Bone marrow (tissue), 2 donors: ENCODE results near the gene ADI1.
A peak's percentile ranks its signal among the peaks of the same experiment; 100 is the strongest.

ENCODE experiments used
- DNase-seq, 2 donors: peaks; one replicate each; lab custom pipeline; 2025; lab: John Stamatoyannopoulos, UW

ADI1 gene, protein sequence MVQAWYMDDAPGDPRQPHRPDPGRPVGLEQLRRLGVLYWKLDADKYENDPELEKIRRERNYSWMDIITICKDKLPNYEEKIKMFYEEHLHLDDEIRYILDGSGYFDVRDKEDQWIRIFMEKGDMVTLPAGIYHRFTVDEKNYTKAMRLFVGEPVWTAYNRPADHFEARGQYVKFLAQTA

DNA sequence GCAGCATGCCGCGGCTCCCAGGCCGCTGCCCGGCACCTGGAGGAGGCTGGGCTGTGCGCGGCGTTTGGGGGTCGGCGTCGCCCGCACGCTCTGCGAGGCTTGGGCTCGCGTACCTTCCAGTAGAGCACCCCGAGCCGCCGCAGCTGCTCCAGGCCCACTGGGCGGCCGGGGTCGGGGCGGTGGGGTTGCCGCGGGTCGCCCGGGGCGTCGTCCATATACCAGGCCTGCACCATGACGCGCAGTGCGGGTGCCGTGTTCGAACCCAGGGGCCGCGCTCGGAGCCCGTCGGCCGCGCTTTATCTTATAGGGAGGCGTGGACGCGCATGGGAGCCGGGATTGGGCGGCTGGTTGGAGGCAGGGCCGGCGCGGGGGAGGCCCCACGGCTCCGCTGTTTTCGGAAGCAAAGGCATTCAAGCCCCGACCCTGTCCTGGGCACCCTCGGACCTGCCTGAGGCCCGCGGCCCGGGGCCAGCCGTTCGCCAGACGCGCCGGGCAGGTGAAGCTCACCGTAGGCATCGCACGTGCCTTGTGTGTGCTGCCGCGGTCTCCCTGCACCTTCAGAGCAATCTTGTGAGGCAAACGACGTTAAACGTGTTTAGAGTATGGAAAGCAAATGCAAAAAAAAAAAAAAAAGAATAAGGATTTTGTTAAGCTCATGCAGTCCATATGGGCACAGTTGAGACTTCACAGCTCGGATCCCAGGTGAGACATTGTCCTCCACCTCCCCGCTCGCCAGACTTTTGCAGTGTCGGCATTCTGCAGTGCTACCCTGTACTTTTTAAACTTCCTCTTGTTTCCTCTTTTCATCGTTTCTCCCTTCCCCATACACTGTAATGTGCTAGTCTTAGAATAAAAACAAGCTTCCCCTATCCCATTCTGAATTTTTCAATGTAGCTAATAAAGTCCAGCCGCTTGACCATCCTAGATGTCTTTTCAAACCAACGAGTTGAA is at the start of gene ADI1:
Gene ADI1 (minus strand): TSS at position 277 of the 951 bp plus-strand sequence. CDS start 44 bp downstream, at position 233.
- peak; percentile 13 to 68 for DNase-seq

DNA sequence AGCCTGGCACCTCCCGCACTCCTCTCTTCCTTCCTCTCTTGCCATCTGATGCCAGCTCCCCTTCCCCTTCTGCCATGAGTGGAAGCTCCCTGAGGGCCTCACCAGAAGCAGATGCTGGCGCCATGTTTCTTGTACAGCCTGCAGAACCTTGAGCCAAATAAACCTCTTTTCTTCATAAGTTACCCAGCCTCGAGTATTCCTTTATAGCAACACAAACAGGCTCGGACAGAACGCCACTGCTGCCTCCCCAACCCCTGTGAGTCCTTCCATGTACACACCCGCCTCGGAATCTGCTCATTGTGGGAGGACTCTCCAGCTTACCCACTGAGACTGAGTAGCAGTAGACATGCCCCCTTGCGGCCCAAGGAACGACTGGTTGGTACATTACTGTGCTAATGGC is 47.5 kb upstream of the ADI1 start:
- no peak for DNase-seq

DNA sequence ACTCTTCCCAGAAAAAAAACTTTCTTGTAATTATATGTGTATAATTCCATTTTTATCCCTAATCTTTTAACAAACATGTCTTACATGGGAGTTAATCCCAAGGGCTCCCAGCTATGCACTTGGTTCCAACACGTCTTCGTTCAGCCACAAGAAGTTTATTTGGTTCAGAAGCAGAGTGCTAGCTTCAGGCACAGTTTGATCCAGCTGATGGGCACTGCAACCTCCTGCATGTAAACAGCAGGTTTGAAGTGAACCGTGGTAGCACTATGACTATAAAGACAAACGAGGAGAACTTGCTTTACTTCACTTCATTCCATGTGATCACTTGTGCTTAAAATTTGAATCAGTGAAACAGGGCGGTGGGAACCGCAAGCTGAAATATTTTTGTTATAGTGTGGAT is 45.8 kb upstream of the ADI1 start:
- no peak for DNase-seq

DNA sequence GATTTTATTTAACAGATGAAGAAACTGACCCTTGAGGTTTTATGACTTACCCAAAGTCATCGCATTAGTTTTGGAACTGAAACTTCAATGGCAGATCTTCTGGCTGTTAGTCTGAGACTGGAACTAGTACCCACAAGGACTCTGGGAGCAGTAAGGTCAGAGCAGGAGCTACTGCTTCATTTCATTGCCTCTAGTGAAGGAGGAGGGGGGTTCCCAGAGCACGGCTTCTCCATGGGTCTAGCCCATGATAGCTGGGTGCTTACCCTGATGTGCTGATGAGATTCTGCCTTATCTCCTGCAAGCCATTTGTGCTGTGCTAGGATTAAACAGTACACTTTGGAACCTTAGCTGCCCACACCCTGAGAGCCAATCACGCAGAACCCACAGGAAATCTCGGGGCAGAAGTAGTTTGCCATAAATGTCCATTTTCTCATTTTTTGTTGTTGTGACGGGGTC is 44.2 kb upstream of the ADI1 start:
- no peak for DNase-seq

DNA sequence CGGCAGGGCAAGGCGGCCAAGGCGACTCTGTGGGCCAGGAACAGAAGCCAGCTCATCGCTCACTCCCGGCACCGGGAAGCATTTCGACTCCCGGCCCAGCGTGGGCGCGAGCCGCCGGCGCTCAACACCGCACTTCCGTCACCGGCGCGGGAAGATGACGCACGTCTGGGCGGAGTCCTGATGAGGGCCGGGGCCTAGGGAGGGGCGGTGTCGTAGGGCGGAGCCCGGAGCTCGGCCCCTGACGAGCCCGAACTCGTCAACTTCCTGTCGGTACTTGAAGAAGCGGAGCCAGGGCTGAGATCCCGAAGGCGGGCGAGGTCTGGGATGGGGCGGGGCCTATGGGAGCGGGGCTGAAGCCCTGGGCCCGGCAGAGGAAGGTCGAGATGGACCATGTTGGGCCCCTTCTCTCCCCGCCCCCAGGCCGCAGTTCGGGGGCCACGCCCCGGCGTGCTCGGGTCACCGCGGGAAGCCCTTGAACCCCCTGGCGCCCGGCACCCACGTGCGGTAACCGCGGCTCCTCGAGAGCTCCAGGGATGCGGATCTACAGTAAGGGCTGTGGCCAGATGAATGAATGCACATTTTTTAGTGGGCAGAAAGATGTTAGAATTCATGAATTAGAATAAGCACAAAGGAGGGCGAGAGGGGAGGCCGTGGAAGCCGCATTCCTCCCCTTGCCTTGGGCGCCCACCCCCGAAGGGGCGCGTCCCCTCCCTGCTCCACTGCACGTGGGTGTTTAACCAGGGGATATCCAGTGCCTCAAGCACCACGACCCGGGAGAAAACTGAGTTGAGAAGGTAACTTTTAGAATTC is 39.1 kb upstream of the ADI1 start, which contains the start of gene RNASEH1:
Gene RNASEH1 (minus strand): TSS at position 129 of the 810 bp plus-strand sequence. CDS start 73 bp downstream, at position 56.
- peak; percentile 89 to 93 for DNase-seq

DNA sequence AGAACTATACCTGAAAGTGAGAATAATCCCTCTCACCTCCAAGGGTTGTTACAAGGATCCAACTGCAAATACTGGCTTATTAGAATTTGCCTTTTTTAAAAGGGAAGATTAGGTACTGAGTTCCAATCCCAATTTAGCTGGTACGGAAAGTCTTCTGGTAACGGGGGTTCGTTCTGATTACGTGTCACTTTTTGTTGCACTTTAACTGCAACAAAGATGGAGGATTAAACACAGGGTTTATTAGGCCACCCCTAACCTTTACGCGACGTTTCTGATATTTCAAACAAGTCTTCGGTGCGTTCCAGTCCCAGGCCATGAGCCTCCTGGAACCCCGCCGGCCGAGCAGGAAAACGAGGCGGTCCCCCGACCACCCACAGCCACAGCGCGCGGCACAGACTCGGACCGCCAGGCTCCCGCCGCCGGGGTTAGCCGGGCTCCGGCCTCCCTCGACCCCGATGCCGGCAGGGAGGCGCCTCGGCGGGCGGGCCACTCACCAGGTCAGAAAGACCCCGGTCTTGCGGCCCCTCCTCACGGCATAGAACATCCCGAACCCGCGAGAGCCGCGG is 38.4 kb upstream of the ADI1 start:
- DNase-seq = no peak

DNA sequence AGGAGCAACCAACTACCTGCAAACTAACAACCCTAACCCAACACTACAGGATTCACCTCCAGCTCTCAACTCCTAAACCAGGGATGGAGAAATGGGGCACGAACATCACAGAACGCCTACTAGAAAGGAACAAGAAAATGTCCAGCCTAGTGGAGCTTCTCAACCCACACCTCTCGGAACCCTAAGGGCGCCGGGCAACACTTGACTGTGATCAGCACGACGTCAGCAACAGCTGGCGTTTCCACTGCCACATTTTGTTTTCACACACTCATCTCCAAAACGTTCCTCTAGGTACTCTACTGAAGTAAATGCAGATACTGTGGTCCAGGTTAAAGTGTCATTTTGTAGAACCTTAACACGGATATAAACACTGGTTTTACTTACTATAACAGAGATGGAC is 34.6 kb upstream of the ADI1 start:
- no peak for DNase-seq

DNA sequence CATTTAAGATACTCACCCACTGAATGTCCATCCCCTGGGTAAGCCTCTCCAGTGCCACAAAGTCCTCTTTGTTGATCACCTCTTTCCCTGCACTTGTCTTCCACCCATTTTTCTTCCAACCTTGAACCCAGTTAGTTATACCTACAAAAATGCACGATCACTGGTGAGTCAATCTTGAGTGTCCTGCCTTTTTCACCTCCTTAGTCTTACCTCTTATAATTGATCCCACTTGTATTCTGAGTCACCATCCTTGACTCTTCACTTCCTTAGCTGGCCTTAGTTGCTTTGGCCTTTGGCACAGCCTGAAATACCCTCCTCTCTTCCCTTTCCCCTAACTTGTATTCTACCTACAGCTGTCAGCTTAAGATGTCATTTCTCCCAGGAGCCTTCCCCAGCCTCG is 28.6 kb upstream of the ADI1 start:
- no peak for DNase-seq

DNA sequence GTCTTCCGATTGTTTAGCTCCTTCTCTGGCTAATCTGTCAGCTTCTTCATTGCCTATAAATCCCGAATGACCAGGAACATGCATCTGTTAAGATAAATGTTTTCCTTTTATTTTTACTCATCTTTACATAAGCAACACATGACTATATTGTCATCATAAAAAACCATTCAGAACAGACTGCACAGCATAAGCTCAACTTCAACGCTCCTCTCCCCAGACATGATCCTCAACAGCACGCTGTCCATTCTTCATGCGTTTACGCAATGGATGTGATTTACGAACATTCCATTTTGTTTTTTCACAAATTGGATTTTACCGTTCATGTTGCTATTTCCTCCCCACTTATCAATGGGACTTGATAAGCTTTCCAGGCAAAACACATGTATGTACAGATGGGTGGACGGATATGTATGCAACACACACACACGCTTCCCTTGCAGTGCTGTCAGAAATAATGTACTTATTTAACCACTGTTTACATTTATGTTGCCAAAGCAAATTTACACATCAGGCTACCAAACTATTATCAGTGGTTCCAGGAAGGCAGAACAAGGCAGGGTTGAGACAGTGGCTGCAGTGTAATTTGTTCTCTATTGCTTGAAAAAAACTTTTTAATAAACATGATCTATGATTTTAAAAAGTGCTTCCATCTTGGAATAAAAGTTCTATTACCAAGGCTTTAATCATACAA is 26.6 kb upstream of the ADI1 start:
- no peak for DNase-seq

DNA sequence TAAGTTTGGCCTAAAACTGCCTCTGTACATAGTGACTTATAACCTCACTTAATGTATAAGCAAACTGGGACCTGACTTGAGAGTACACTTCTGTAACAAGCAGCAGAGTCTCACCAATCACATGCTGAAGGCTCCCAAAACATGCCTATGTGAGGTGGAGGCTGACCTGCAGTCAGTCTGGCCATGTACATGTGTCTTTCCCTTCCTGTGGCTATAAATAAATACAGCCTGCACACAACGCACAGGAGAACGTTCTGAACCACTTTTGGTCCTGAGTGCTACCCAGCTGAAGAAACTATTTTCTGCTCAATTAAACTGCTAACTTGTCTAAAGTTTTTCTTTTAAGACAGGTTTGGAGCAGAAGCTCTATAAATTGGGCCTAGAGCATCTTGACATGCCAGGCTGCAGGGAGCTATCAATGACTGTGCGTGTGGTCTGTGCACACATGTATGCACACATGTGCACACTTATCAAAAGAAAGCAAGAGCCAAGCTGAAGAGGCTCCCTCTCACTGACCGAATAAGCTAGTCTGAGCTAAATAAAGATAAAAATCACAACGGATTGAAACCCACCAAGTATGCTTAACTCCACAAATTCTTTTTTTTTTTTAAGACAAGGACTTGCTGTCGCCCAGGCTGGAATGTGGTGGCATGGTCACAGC is 23.8 kb upstream of the ADI1 start:
- DNase-seq = no peak

DNA sequence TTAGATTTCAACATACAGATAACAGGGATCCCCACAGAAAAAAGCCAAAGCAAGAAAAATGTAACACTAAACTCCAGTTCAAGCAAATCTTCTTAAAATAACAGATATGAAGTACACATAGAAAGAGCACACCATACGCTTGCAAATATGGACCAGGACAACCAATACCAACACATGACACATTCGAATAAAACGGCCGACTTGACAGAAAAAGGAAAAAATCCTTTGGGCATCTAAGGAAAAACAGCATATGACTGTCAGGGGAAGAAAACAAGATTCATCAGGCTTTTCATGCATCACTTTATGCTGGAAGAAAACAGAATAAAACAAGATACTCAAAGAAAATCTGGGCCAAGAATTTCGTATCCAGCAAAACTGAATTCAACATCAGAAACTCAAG is 22.8 kb upstream of the ADI1 start:
- DNase-seq = no peak

DNA sequence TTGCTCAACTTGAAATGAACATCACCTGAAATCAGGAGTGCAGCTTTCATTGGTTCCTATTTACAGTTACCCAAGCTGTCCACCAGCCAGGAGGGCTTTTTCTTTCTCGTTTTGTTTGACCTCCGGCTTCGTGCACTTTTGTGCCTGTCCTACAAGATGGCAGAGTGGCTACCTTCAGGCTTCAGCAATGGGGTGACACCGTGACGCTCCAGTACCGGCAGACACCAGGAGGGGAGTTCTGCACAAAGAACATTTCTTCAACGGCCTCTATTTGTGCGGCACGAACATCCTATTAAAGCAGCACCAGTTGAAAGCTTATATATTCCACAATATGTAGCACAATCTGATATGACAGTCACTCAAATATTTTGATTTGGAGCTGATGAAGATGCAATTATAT is 20.5 kb upstream of the ADI1 start:
- no peak for DNase-seq

DNA sequence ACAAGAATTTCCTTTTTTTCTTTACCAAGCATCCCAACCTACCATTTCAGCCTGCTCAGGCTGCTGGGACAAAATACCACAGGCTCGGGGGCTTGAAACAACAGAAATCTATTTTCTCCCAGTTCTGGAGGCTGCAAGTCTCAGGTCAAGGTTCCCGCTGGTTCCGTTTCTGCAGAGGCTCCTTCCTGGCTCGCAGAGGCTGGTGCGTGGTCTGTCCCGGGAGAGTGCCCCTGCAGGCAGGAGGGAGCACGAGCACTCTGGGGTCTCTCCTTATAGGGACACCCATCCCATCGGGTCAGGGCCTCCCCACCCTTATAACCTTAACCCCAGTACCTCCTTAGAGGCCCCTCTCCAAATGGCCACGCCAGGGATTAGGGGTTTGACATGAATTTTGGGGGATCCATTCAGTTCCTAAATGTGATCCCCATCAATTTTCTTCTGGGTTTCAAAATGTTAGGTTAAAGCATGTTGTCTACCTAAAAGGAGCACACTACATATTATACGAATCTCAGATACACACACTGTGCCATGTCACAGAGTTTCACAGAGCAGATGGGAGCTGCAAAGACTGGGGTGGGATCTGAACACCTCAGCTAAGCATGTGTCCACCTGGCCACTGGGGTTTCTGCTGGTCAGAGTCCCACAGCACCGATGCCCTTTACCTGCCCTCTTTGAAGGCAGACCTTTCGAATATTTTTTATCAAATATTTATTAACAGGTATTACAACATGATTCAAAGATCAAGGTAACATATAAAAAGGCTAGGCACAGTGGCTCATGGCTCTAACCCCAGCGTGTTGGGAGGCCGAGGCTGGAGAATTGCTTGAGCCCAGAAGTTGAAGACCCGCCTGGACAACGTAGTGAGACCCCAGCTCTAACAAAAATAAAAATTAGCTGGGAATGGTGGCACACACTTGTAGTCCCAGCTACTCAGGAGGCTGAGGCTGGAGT is 17.6 kb upstream of the ADI1 start:
- peak in 1 of 2 donors; percentile 28 for DNase-seq

DNA sequence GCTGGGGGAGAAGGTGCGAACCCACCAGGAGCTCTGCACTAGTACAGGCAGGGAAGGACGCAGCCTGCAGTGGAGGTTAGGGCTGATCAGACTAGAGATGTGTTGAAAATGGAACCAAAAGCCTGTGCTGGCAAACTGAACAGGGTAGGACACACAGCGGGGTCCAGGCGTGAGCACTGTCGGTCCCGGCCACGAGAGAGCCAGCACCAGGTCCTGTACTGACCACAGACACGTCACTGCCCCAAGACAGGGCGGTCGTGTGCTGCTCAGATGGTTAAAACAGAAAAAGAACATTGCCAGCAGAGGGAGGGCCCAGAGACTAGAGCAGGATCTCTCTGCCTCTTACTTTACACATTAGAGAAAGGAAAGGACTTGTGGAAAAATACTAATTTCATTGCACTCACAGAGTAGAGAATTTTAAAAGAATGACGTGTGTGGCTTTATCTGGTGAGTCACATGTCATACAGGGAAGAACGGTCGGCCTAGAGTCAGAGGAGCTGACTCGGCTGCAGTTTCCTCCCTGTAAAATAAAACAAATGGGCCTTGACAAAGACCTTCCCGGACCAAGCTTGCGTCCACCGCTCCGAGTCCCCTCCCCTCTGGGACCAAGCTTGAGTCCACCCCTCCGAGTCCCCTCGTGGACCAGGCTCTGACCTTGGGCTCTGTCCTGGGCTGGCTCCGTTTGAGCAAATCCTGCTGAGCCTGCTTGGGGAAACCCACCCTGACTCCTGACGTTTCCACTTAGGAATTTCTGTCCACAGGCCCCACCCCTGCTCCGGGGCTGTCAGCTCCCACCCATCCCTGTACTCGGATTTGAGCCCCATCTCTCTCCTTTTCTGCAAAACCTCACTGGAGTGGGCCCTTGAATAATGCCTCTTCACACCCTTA is 16.7 kb upstream of the ADI1 start:
- DNase-seq = peak in 1 of 2 donors; percentile 28

DNA sequence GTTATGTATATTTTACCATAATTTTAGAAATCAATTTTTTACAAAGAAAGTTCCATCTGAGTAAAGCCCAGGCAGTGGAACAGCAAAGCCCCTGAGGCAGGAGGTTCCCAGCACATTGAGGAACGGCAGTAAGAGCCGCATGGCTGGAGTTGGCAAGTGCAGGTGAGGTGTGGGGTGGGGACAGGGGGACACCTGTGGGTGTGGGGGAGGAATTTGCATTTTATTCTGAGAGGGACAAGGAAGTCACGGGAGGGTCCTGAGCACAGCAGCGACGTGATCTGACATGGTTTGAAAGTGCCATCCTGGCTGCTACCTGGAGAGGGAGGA is 16.1 kb upstream of the ADI1 start:
- DNase-seq = no peak

DNA sequence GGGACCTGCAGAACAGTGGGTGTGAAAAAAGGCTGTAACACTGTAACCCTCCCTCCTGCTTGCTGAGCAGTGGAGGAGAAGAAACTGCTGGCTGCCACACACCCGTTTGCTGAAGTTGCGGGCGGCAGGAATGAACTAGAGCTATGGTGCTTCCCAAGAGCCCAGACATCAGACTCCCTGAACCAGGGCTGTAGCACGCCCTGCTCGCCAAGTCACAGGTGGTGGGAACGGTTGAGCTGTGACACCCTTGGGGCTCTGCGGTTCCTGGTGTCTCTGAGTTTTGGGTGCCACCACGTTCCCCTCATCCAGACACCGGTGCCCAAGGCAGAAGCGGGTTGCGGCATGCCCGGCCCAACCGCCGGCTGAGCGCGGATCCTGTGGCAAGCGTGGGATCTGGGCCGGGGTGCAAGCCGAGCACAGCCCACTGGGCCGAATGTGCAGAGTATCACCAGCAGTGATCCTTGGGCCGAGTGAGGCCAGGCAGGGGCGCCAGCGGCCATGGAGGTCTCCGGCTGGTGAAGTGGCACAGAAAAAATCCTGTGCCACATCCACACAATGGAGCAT is 15.0 kb upstream of the ADI1 start:
- no peak for DNase-seq

DNA sequence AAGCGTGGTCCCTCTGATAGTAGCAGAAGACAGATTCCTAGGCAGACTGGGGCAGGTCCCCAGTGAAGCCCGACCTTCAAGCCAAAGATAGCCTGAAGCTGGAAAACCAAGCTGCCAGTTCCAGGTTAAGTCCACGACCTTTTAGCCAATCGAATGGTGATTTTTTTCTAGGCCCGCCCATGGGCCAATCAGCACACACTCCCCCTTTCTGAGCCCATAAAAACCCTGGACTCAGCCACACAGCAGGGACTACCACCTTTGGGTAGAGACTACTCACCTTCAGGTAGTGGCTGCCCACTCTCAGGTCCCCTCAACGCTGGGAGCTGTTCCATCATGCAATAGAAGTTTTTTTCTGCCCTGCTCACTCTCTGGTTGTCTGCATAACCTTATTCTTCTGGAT is 14.5 kb upstream of the ADI1 start:
- no peak for DNase-seq

DNA sequence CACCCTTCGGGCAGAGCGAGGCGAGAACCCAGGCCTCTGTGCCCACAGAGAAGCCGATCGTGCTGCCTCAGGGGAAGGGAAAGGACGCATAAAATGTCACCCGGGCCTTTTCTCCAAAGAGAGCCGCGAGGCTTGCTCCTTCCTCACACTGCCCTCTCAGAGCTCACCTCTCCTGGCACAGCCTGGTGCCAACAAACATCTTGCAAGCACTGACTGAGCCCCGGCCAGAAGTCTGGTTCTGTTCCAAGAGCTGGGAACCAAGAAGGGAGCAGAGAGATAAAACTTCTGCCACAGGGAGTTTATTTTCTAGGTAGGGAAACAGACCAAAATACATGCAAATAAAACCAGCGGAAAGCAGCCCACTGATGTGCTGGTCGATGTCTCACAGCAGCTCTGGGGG is 13.6 kb upstream of the ADI1 start:
- DNase-seq = no peak
